Loucy (cell line): ENCODE results near the gene TJAP1.

Experiments used
- H2AFZ ChIP-seq: fragments of 200-600 bp; sonication (generic); 2 replicates; pipeline ENCODE4 v1.6.0; 2016; ENCODE audit warnings: antibody characterized with exemption, mild to moderate bottlenecking, low read length, moderate library complexity
- H3F3A ChIP-seq: fragments of 200-600 bp; 2 replicates; pipeline ENCODE4 v1.6.0; 2016; ENCODE audit warnings: antibody characterized with exemption, low read depth, mild to moderate bottlenecking
- H3K27me3 ChIP-seq: fragments of 200-600 bp; sonication (generic); 2 replicates; pipeline ENCODE4 v1.6.1; 2014; ENCODE audit warnings: low read length, mild to moderate bottlenecking; ENCODE audit not compliant: insufficient read depth, poor library complexity, severe bottlenecking
- H3K36me3 ChIP-seq: fragments of 200-600 bp; sonication (generic); 2 replicates; pipeline ENCODE4 v1.6.1; 2016; ENCODE audit warnings: low read length; ENCODE audit not compliant: insufficient read depth
- H3K4me1 ChIP-seq: fragments of 200-600 bp; sonication (generic); 2 replicates; pipeline ENCODE4 v1.5.1; 2014; ENCODE audit warnings: low read length, mild to moderate bottlenecking; ENCODE audit not compliant: insufficient read depth, poor library complexity, severe bottlenecking
- H3K4me2 ChIP-seq: fragments of 200-600 bp; sonication (generic); 2 replicates; pipeline ENCODE4 v1.6.0; 2014; ENCODE audit warnings: antibody characterized with exemption, low read length, low read depth, mild to moderate bottlenecking; ENCODE audit not compliant: poor library complexity, severe bottlenecking
- H3K4me3 ChIP-seq: fragments of 200-600 bp; sonication (generic); 2 replicates; pipeline ENCODE4 v1.5.1; 2014; ENCODE audit warnings: low read length, mild to moderate bottlenecking, mixed read lengths; ENCODE audit not compliant: poor library complexity, severe bottlenecking
- H3K79me2 ChIP-seq: fragments of 200-600 bp; sonication (generic); 2 replicates; pipeline ENCODE4 v1.6.1; 2014; ENCODE audit warnings: low read length; ENCODE audit not compliant: insufficient read depth
- H3K9ac ChIP-seq: fragments of 200-600 bp; sonication (generic); 2 replicates; pipeline ENCODE4 v1.6.0; 2014; ENCODE audit warnings: mild to moderate bottlenecking, low read depth, low read length, moderate library complexity; ENCODE audit not compliant: poor library complexity, severe bottlenecking
- H3K9me2 ChIP-seq: fragments of 200-600 bp; sonication (generic); replicated peaks from 2 replicates; pipeline ENCODE4 v1.6.1; 2016; ENCODE audit warnings: low read depth, low read length, mixed read lengths
- H3K9me3 ChIP-seq: fragments of 200-600 bp; sonication (generic); 2 replicates; pipeline ENCODE4 v1.6.1; 2014; ENCODE audit warnings: mild to moderate bottlenecking, antibody characterized with exemption, low read length, low read depth; ENCODE audit not compliant: insufficient read depth
- H4K20me1 ChIP-seq: fragments of 200-600 bp; sonication (generic); 2 replicates; pipeline ENCODE4 v1.6.0; 2014; ENCODE audit warnings: antibody characterized with exemption, low read length, mild to moderate bottlenecking; ENCODE audit not compliant: insufficient read depth, poor library complexity, severe bottlenecking
- EZH2phosphoT487 ChIP-seq: fragments of 200-600 bp; IDR thresholded peaks from 2 replicates; pipeline ENCODE4 v1.6.1; 2018; ENCODE audit warnings: antibody characterized with exemption, mild to moderate bottlenecking, moderate library complexity, borderline replicate concordance
- TF ChIP-seq, protein P1 (sequence below): fragments of 200-600 bp; sonication (generic); conservative IDR thresholded peaks from 2 replicates; pipeline ENCODE4 v1.5.1; 2014; ENCODE audit warnings: mild to moderate bottlenecking, antibody characterized with exemption, low read length

Gene TJAP1

GRCh38 chr6:43509984-43510826 lies 32.8 kb downstream of the TJAP1 start, which contains the start of gene LRRC73:
TSS of gene LRRC73 (minus strand) at chr6:43510346. CDS start at chr6:43509785, 561 bp downstream.
- Histone ChIP-seq H3K9me3 (no peaks in the 10 kb centered on the region), H3K79me2 (peaks cover 19% of the 10 kb centered on the region), H3K27me3 (no peaks in the 10 kb centered on the region), H3K9ac (no peak within 1 kb of the TSS), H3K4me2 (no peak within 1 kb of the TSS), H3K4me1 (peaks cover 11% of the 10 kb centered on the region), H3K4me3 (no peak within 1 kb of the TSS), H4K20me1 (peaks cover 13% of the 10 kb centered on the region), H3F3A (peaks cover 2% of the 10 kb centered on the region; the same call in 1 of the 2 replicates), H3K9me2 (no peaks in the 10 kb centered on the region), H3K36me3 (peaks cover 15% of the 10 kb centered on the region; the same call in 1 of the 2 replicates), H2AFZ (no peak within 1 kb of the TSS)
- TF ChIP-seq, protein P1, sequence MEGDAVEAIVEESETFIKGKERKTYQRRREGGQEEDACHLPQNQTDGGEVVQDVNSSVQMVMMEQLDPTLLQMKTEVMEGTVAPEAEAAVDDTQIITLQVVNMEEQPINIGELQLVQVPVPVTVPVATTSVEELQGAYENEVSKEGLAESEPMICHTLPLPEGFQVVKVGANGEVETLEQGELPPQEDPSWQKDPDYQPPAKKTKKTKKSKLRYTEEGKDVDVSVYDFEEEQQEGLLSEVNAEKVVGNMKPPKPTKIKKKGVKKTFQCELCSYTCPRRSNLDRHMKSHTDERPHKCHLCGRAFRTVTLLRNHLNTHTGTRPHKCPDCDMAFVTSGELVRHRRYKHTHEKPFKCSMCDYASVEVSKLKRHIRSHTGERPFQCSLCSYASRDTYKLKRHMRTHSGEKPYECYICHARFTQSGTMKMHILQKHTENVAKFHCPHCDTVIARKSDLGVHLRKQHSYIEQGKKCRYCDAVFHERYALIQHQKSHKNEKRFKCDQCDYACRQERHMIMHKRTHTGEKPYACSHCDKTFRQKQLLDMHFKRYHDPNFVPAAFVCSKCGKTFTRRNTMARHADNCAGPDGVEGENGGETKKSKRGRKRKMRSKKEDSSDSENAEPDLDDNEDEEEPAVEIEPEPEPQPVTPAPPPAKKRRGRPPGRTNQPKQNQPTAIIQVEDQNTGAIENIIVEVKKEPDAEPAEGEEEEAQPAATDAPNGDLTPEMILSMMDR, result no peak
- no peak for TF ChIP-seq EZH2phosphoT487

GRCh38 chr6:43510827-43511163 lies 33.4 kb downstream of the TJAP1 start:
- H3K36me3 ChIP-seq, result peaks cover 15% of the 10 kb centered on the region; the same call in 1 of the 2 replicates
- no peak overlapping the region for H3K4me2 ChIP-seq
- peaks cover 17% of the 10 kb centered on the region for H4K20me1 ChIP-seq
- no peak overlapping the region for H3K9ac ChIP-seq
- no peak overlapping the region for H2AFZ ChIP-seq
- H3K79me2 ChIP-seq, result peaks cover 25% of the 10 kb centered on the region
- no peak for TF ChIP-seq EZH2phosphoT487
- TF ChIP-seq, protein P1, result no peak
- H3F3A ChIP-seq, result peaks cover 2% of the 10 kb centered on the region; the same call in 1 of the 2 replicates
- H3K4me3 ChIP-seq, result no peak overlapping the region
- H3K4me1 ChIP-seq, result peaks cover 17% of the 10 kb centered on the region
- no peaks in the 10 kb centered on the region for H3K9me2 ChIP-seq
- H3K27me3 ChIP-seq, result no peaks in the 10 kb centered on the region
- no peaks in the 10 kb centered on the region for H3K9me3 ChIP-seq

DNA sequence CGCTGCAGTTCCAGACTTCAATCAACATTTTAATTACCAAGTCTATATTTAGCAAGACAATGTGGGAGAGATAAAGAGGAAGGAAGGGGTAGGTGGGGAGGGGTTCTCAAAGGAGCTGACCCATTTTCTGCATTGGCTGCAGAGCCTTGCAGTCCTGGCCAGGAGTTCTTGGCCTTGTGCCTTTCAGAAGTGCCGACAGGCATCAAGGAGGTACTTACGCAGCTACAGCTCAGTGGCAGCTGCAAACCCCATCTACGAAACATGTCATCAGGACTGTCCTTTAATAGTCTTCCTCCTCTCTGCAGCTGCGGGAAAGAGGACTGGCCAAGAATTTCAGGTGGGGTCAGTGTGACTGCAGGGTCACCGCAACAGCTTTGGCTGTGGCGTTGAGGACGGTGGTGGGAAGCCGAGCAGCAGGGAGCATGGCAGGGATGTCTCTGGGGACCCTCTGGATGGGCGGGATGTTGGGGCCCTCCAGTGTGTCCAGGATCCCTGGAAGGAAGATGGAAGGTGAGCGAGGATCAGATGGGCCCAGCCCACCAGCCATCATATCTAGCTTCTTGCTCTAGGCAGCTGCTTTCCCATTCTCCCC lies 34.5 kb downstream of the TJAP1 start:
- Histone ChIP-seq H3K4me1 (peaks cover 23% of the 10 kb centered on the region), H3K9ac (no peak overlapping the region), H3F3A (peaks cover 2% of the 10 kb centered on the region; the same call in 1 of the 2 replicates), H3K9me2 (no peaks in the 10 kb centered on the region), H3K4me2 (no peak overlapping the region), H3K9me3 (no peaks in the 10 kb centered on the region), H3K36me3 (peaks cover 15% of the 10 kb centered on the region; the same call in 1 of the 2 replicates), H4K20me1 (peaks cover 23% of the 10 kb centered on the region), H3K79me2 (peaks cover 36% of the 10 kb centered on the region), H2AFZ (no peak overlapping the region), H3K4me3 (no peak overlapping the region), H3K27me3 (no peaks in the 10 kb centered on the region)
- TF ChIP-seq, protein P1, result no peak
- no peak for TF ChIP-seq EZH2phosphoT487
